Astrocyte of the spinal cord (primary cell): ENCODE results near the gene OXSR1.

ENCODE experiments used
- DNase-seq: peaks from one replicate; pipeline ENCODE4 v3.0.0; 2011; ENCODE audit warnings: low read depth, low spot score
- H3K4me3 ChIP-seq: 2 replicates; pipeline ENCODE4 v1.5.1; 2011; ENCODE audit warnings: low read depth, mild to moderate bottlenecking, low read length, moderate library complexity
- in situ Hi-C: cut with HindIII; loops from 2 replicates; pipeline ENCODE4 v1.10.0; 2017; ENCODE audit warnings: low sequenced_read_pairs
- TF ChIP-seq, protein P1 (sequence below): IDR thresholded peaks from 2 replicates; pipeline ENCODE4 v1.5.1; 2012; ENCODE audit warnings: low read depth, mild to moderate bottlenecking, low read length, inconsistent platforms

The OXSR1 gene

DNA sequence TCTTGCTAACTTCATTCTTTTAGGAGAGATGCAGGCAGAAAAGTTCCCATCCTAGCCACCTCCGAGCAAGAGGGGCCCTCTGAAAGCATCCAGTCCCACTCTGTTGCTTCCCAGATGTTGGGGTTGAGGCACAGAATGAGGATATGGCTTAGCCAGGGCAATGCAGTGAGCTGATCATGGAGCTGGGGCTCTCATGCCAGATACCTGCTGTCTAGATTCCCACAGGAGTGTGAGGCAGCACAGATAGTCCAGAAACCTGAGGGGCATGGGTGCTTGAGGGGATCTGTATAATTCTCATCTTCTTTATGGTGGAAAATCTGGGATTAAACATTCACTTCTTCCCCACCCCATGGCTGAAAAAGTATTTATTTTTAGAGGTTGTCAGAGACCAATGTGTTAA lies 101.5 kb downstream of the OXSR1 start:
- TF ChIP-seq, protein P1, sequence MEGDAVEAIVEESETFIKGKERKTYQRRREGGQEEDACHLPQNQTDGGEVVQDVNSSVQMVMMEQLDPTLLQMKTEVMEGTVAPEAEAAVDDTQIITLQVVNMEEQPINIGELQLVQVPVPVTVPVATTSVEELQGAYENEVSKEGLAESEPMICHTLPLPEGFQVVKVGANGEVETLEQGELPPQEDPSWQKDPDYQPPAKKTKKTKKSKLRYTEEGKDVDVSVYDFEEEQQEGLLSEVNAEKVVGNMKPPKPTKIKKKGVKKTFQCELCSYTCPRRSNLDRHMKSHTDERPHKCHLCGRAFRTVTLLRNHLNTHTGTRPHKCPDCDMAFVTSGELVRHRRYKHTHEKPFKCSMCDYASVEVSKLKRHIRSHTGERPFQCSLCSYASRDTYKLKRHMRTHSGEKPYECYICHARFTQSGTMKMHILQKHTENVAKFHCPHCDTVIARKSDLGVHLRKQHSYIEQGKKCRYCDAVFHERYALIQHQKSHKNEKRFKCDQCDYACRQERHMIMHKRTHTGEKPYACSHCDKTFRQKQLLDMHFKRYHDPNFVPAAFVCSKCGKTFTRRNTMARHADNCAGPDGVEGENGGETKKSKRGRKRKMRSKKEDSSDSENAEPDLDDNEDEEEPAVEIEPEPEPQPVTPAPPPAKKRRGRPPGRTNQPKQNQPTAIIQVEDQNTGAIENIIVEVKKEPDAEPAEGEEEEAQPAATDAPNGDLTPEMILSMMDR: no peak
- no peak overlapping the region for H3K4me3 ChIP-seq
- in situ Hi-C loops: no loop called here
- no peak for DNase-seq

DNA sequence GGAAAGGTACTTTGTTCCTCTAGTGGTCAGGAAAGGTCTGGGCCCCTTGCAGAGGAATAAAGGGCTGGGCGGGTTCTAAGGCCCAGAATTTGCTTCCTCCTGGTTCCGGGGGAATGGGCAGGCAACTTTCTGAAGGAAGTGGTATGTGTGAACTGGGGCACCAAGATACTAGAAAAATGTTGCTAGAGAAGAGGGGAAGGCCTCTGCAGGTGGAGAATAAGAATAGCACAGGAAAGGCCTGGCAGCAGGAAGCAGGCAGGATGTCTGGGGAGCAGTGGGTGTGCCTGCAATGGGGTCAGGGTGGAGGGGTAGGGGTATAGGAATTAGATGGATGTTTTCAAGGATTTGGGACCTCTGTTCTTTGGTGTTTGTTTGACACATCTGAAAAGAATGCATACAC lies 102.3 kb downstream of the OXSR1 start:
- no peak overlapping the region for H3K4me3 ChIP-seq
- DNase-seq: no peak
- TF ChIP-seq, protein P1: no peak
- in situ Hi-C loops: no loop called here

DNA sequence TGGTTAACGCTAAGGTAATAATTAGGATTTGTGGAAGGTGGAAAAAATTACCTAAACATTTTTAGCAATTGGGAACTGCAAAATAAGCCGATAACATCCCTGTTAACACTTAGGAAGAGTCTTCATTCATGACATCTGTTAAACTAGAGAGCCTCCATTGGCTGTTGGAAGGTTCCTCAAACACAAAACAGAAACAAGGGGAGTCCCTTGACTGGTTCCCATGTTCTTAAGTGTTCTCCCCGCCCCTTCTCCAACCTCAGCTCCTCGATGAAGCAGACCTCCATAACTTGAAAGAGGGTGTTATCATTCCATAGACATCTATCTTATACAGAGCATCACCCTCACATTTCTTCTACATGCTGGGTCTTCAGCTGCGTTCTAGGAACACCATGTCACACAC lies 102.8 kb downstream of the OXSR1 start:
- no peak overlapping the region for H3K4me3 ChIP-seq
- in situ Hi-C loops: no loop called here
- no peak for DNase-seq
- TF ChIP-seq, protein P1: no peak

DNA sequence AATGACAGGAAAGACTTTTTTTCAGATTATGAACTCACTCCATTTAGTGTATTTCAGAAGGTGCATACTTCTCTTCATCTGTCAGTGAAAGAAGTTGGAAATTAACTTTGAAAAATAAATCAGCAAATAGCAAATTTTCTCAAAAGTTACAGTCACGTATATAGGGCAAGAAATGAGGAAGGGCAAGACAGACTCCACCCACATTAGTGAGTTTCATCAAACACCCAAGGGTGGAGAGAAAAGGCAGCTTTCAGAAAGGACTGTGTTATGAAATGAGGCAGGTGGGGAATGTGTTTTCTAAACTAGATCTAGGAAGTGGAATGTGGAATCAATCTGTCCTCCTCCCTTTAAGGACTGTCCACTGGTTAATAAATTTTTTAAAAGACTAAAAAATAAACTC lies 103.2 kb downstream of the OXSR1 start:
- in situ Hi-C loops: no loop called here
- H3K4me3 ChIP-seq: no peak overlapping the region
- DNase-seq: no peak
- TF ChIP-seq, protein P1: no peak

DNA sequence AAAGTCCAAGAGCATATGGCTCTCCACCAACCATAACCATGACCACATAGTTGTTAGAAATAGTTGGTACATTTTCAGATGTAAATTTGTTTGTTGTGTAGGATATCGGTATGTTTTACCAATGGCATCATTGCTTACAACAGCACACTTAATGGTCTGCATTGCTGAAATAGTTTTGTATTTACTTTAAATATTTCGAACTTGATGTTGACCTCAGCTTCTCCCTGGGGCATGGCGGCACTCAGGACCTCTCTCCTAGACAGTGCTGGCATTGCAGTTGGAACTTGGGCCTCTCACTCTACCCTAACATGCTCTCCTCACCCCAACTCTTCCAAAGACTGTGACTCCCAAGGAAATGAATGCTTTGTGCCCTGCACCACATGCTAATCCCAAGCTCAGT lies 105.3 kb downstream of the OXSR1 start:
- no peak for DNase-seq
- H3K4me3 ChIP-seq: no peak overlapping the region
- in situ Hi-C loops: no loop called here
- TF ChIP-seq, protein P1: no peak

DNA sequence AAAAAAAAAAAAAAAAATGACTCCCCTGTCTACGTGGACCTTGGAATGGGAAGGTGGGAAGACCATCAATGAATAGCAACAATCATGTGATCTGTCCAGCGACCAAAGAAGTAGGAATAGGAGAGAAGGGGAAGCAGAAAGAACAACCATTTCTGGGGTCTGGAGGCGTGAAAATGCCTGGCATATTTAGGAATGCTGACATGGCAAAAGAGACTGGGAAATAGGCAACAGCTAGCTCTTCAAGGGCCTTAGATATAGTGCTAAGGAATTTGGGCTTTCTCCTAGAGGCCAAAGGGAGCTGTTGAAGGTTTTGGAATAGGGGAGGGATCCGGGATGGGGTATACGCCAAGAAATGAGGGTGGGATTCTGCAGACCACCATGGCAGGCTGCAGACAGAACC lies 106.2 kb downstream of the OXSR1 start:
- no peak for DNase-seq
- in situ Hi-C loops: no loop called here
- no peak overlapping the region for H3K4me3 ChIP-seq
- TF ChIP-seq, protein P1: no peak
